ENCODE data around the gene ABCA13.

DNA sequence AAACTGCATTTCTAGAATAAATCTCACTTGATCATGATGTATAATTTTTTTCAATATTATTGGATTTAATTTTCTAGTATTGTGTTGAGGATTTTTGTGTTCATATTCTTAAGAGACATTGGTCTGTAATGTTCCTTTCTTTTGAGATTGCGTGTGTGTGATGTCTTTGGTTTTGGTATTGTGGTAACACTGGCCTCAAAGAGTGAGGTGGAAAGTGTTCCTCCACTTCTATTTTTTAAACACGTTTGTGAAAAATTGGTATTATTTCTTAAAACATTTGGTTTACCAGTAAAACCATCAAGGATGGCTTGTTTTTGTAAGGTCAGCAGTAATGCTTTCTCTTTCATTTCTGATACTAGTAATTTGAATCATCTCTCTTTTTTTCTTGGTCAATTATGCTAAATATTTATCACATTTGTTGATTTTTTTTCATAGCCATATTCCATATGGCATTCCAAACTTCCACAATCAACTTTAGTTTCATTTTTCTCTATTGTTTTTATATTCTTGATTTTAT, 462.9 kb downstream of the ABCA13 start:
- TF ChIP-seq, protein P1, sequence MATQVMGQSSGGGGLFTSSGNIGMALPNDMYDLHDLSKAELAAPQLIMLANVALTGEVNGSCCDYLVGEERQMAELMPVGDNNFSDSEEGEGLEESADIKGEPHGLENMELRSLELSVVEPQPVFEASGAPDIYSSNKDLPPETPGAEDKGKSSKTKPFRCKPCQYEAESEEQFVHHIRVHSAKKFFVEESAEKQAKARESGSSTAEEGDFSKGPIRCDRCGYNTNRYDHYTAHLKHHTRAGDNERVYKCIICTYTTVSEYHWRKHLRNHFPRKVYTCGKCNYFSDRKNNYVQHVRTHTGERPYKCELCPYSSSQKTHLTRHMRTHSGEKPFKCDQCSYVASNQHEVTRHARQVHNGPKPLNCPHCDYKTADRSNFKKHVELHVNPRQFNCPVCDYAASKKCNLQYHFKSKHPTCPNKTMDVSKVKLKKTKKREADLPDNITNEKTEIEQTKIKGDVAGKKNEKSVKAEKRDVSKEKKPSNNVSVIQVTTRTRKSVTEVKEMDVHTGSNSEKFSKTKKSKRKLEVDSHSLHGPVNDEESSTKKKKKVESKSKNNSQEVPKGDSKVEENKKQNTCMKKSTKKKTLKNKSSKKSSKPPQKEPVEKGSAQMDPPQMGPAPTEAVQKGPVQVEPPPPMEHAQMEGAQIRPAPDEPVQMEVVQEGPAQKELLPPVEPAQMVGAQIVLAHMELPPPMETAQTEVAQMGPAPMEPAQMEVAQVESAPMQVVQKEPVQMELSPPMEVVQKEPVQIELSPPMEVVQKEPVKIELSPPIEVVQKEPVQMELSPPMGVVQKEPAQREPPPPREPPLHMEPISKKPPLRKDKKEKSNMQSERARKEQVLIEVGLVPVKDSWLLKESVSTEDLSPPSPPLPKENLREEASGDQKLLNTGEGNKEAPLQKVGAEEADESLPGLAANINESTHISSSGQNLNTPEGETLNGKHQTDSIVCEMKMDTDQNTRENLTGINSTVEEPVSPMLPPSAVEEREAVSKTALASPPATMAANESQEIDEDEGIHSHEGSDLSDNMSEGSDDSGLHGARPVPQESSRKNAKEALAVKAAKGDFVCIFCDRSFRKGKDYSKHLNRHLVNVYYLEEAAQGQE (IDR thresholded peaks at IDR 0.05; ENCODE audit: low read depth): no peak
- TF ChIP-seq EP300 (IDR thresholded peaks at IDR 0.05; ENCODE audit: borderline replicate concordance): no peak
- TF ChIP-seq, protein P2, sequence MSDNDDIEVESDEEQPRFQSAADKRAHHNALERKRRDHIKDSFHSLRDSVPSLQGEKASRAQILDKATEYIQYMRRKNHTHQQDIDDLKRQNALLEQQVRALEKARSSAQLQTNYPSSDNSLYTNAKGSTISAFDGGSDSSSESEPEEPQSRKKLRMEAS (IDR thresholded peaks at IDR 0.05): no peak
- TF ChIP-seq TAF1 (IDR thresholded peaks at IDR 0.05; ENCODE audit: low read depth): no peak
- no peak for TF ChIP-seq RAD21 (IDR thresholded peaks at IDR 0.05; ENCODE audit: low read depth)
- TF ChIP-seq TCF12 (IDR thresholded peaks at IDR 0.05; ENCODE audit: low read depth): no peak

All from Ishikawa (cell line).